Neuronal stem cell (in vitro differentiated cells): ENCODE results near the gene MICAL2.

Experiments
- DNase-seq: peaks from one replicate; pipeline ENCODE4 v3.0.0-alpha.2; 2013; ENCODE audit warnings: low spot score
- H2AFZ ChIP-seq: one replicate; pipeline ENCODE4 v1.6.1; 2013; ENCODE audit warnings: mild to moderate bottlenecking, low read length, inconsistent platforms
- H2AK5ac ChIP-seq: 2 replicates; pipeline ENCODE4 v1.6.1; 2013; ENCODE audit warnings: low read depth, mild to moderate bottlenecking, inconsistent platforms, low read length, moderate library complexity, mixed read lengths
- H2BK120ac ChIP-seq: 2 replicates; pipeline ENCODE4 v1.6.1; 2013; ENCODE audit warnings: low read depth, mild to moderate bottlenecking, inconsistent platforms, low read length, moderate library complexity, mixed read lengths
- H2BK12ac ChIP-seq: one replicate; pipeline ENCODE4 v1.6.1; 2013; ENCODE audit warnings: low read length, inconsistent platforms
- H2BK15ac ChIP-seq: 2 replicates; pipeline ENCODE4 v1.6.1; 2013; ENCODE audit warnings: mild to moderate bottlenecking, low read length, inconsistent platforms, mixed read lengths
- H2BK5ac ChIP-seq: one replicate; pipeline ENCODE4 v1.6.1; 2013; ENCODE audit warnings: inconsistent platforms, mild to moderate bottlenecking, low read length, moderate library complexity
- H3K14ac ChIP-seq: one replicate; pipeline ENCODE4 v1.6.1; 2013; ENCODE audit warnings: low read length, inconsistent platforms
- H3K18ac ChIP-seq: 2 replicates; pipeline ENCODE4 v1.6.1; 2013; ENCODE audit warnings: low read length, inconsistent platforms
- H3K23ac ChIP-seq: 2 replicates; pipeline ENCODE4 v1.6.1; 2013; ENCODE audit warnings: low read depth, mild to moderate bottlenecking, mixed read lengths, low read length, inconsistent platforms; ENCODE audit not compliant: poor library complexity
- H3K27ac ChIP-seq: replicated peaks from 3 replicates; pipeline ENCODE4 v1.5.1; 2013; ENCODE audit warnings: low read length, inconsistent platforms
- H3K27me3 ChIP-seq, 3 experiments: 2 replicates each; pipeline ENCODE4 v1.6.1; 2013; ENCODE audit warnings: low read length in 3 of 3, mild to moderate bottlenecking in 2 of 3, inconsistent platforms in 1 of 3, low read depth in 1 of 3, mixed read lengths in 1 of 3, moderate library complexity in 1 of 3; ENCODE audit not compliant: control insufficient read depth in 3 of 3, insufficient read depth in 3 of 3
- H3K36me3 ChIP-seq, 2 donors: replicated peaks in 1 of 2; 2 replicates each; pipeline ENCODE4 v1.6.1; 2013; ENCODE audit warnings: low read length in 2 of 2; ENCODE audit not compliant: control insufficient read depth in 2 of 2, insufficient read depth in 2 of 2
- H3K4ac ChIP-seq: 2 replicates; pipeline ENCODE4 v1.6.1; 2013; ENCODE audit warnings: inconsistent platforms, mild to moderate bottlenecking, low read length, moderate library complexity
- H3K4me1 ChIP-seq, 2 donors: 1 replicate in 1 of 2; 2 replicates in 1 of 2; pipeline ENCODE4 v1.6.1; 2013; ENCODE audit warnings: low read length in 2 of 2, low read depth in 1 of 2; ENCODE audit not compliant: control insufficient read depth in 2 of 2, insufficient read depth in 1 of 2
- H3K4me2 ChIP-seq: one replicate; pipeline ENCODE4 v1.6.1; 2013; ENCODE audit warnings: mild to moderate bottlenecking, low read length, inconsistent platforms; ENCODE audit not compliant: insufficient read depth, poor library complexity, severe bottlenecking
- H3K4me3 ChIP-seq, 2 donors: 2 replicates each; pipeline ENCODE4 v1.5.1; 2013; ENCODE audit warnings: low read length in 2 of 2, mild to moderate bottlenecking in 2 of 2, inconsistent platforms in 1 of 2, moderate library complexity in 1 of 2
- H3K79me1 ChIP-seq: one replicate; pipeline ENCODE4 v1.6.1; 2013; ENCODE audit warnings: low read depth, mild to moderate bottlenecking, inconsistent platforms, low read length, moderate library complexity
- H3K9ac ChIP-seq: one replicate; pipeline ENCODE4 v1.6.1; 2013; ENCODE audit warnings: mild to moderate bottlenecking, low read depth, low read length, inconsistent platforms; ENCODE audit not compliant: poor library complexity
- H3K9me3 ChIP-seq, 2 donors: replicated peaks in 1 of 2; 2 replicates each; pipeline versions ENCODE3 to v1.6.1; 2013; ENCODE audit warnings: low read length in 2 of 2, mild to moderate bottlenecking in 2 of 2, inconsistent platforms in 1 of 2, low read depth in 1 of 2, mixed read lengths in 1 of 2, moderate library complexity in 1 of 2; ENCODE audit not compliant: control insufficient read depth in 2 of 2, insufficient read depth in 1 of 2
- H4K8ac ChIP-seq: one replicate; pipeline ENCODE4 v1.6.1; 2013; ENCODE audit warnings: low read depth, mild to moderate bottlenecking, inconsistent platforms, low read length, moderate library complexity
- H4K91ac ChIP-seq: one replicate; pipeline ENCODE4 v1.6.1; 2013; ENCODE audit warnings: low read length, low read depth, mild to moderate bottlenecking, inconsistent platforms; ENCODE audit not compliant: poor library complexity
- WGBS, 2 donors: extraction: QIAGEN DNeasy Blood & Tissue Kit; methylation state at CpG; one replicate each; pipeline ENCODE4 v1.1.7; 2013; ENCODE audit warnings: missing lambda C conversion rate in 2 of 2, mixed read lengths in 1 of 2; ENCODE audit not compliant: insufficient read length in 2 of 2, insufficient replicate concordance in 1 of 2; ENCODE audit errors: extremely low coverage in 2 of 2; 5-methylcytosine and 5-hydroxymethylcytosine counted together

Gene MICAL2

GRCh38 chr11:12101318-12101717, 9.1 kb upstream of the MICAL2 start:
- H3K18ac ChIP-seq = no peak overlapping the region
- no peak overlapping the region for H3K23ac ChIP-seq
- H2BK5ac ChIP-seq = no peak overlapping the region
- no peak overlapping the region for H2BK12ac ChIP-seq
- H3K9ac ChIP-seq = no peak overlapping the region
- no peak overlapping the region for H3K4me3 ChIP-seq
- no peak overlapping the region for H3K4me2 ChIP-seq
- H3K27ac ChIP-seq = no peak overlapping the region
- DNase-seq = no peak
- peaks cover 0 to 59% (median 0%) of the 10 kb centered on the region in 3 experiments for H3K27me3 ChIP-seq
- H3K79me1 ChIP-seq = no peaks in the 10 kb centered on the region
- WGBS, 2 donors = no CpG with 5 or more reads among the region's 1 CpG
- H2BK120ac ChIP-seq = no peak overlapping the region
- H2BK15ac ChIP-seq = no peak overlapping the region
- H3K9me3 ChIP-seq = no peaks in the 10 kb centered on the region
- H3K14ac ChIP-seq = no peak overlapping the region
- no peak overlapping the region for H4K8ac ChIP-seq
- H3K4ac ChIP-seq = no peak overlapping the region
- no peak overlapping the region for H2AFZ ChIP-seq
- H4K91ac ChIP-seq = no peak overlapping the region
- H3K36me3 ChIP-seq = no peaks in the 10 kb centered on the region
- peaks cover 0 to 1% of the 10 kb centered on the region in 2 donors for H3K4me1 ChIP-seq
- H2AK5ac ChIP-seq = no peak overlapping the region

DNA sequence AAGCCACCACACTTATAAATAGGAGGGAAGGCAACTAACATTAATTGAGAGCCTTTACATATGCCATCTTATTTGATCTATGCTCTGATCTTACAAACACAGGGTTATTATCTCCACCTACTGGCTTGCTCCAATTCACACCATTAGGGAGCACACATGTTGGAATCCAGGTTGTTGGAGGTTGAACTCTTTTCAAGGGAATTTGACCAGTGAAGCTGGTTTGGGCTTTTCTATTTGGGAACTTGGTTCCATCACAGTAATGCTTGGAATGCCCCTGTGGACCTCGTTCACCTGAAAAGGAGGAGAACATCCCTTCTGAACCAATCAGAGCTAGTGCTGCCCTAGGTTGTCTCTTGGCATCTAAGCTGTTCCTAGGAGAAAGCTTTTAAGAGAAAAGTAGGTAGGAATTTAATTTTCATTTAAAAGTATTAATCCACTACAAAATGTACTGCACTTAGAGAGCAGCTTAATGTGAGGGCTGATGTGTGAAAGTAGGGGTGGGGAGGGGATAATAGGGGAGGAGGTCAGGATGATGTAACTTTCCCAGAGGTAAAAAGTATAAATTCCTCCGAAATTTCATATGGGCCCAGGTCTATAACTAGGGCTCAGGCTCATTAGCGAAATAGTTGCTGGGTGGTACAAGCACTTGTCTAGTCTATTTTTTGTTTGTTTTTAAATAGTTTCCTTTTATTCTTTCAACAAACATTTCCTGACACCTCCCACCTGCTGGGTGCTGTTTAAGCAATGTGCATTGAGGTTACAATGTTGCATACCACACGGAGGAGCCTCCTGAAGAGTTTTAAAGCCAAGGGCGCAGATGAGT, 7.6 kb upstream of the MICAL2 start:
- H3K4me2 ChIP-seq = no peak overlapping the region
- no peak overlapping the region for H2BK5ac ChIP-seq
- no peaks in the 10 kb centered on the region for H3K79me1 ChIP-seq
- H2BK120ac ChIP-seq = no peak overlapping the region
- H4K91ac ChIP-seq = no peak overlapping the region
- H2BK12ac ChIP-seq = no peak overlapping the region
- H3K36me3 ChIP-seq = no peaks in the 10 kb centered on the region
- no peak overlapping the region for H3K23ac ChIP-seq
- H3K4ac ChIP-seq = no peak overlapping the region
- peaks cover 0 to 1% of the 10 kb centered on the region in 2 donors for H3K4me1 ChIP-seq
- no peak overlapping the region for H3K4me3 ChIP-seq
- no peak overlapping the region for H4K8ac ChIP-seq
- no peak overlapping the region for H2BK15ac ChIP-seq
- H3K27me3 ChIP-seq = peaks cover 0 to 66% (median 0%) of the 10 kb centered on the region in 3 experiments
- no peak overlapping the region for H2AFZ ChIP-seq
- H2AK5ac ChIP-seq = no peak overlapping the region
- no peak overlapping the region for H3K14ac ChIP-seq
- no peaks in the 10 kb centered on the region for H3K9me3 ChIP-seq
- DNase-seq = no peak
- H3K9ac ChIP-seq = no peak overlapping the region
- no peak overlapping the region for H3K18ac ChIP-seq
- no peak overlapping the region for H3K27ac ChIP-seq
- WGBS, 2 donors = no CpG with 5 or more reads among the region's 5 CpGs

- H3K23ac ChIP-seq = no peak overlapping the region
- no peaks in the 10 kb centered on the region for H3K9me3 ChIP-seq
- DNase-seq = no peak
- no peak overlapping the region for H2BK12ac ChIP-seq
- no peak overlapping the region for H2BK5ac ChIP-seq
- H2BK120ac ChIP-seq = no peak overlapping the region
- WGBS, 2 donors = no CpG with 5 or more reads among the region's 7 CpGs
- H2AK5ac ChIP-seq = no peak overlapping the region
- peaks cover 0 to 1% of the 10 kb centered on the region in 2 donors for H3K4me1 ChIP-seq
- H3K27ac ChIP-seq = no peak overlapping the region
- peak overlapping the region in 1 of 2 donors; percentile 32 for H3K4me3 ChIP-seq
- no peak overlapping the region for H4K8ac ChIP-seq
- H3K4ac ChIP-seq = no peak overlapping the region
- H3K36me3 ChIP-seq = no peaks in the 10 kb centered on the region
- H3K18ac ChIP-seq = no peak overlapping the region
- H3K79me1 ChIP-seq = no peaks in the 10 kb centered on the region
- no peak overlapping the region for H2AFZ ChIP-seq
- H3K14ac ChIP-seq = no peak overlapping the region
- H4K91ac ChIP-seq = no peak overlapping the region
- H3K27me3 ChIP-seq = peaks cover 0 to 72% (median 0%) of the 10 kb centered on the region in 3 experiments
- no peak overlapping the region for H2BK15ac ChIP-seq
- no peak overlapping the region for H3K4me2 ChIP-seq
- H3K9ac ChIP-seq = no peak overlapping the region
Observed at GRCh38 chr11:12103411-12104225, 6.8 kb upstream of the MICAL2 start.

DNA sequence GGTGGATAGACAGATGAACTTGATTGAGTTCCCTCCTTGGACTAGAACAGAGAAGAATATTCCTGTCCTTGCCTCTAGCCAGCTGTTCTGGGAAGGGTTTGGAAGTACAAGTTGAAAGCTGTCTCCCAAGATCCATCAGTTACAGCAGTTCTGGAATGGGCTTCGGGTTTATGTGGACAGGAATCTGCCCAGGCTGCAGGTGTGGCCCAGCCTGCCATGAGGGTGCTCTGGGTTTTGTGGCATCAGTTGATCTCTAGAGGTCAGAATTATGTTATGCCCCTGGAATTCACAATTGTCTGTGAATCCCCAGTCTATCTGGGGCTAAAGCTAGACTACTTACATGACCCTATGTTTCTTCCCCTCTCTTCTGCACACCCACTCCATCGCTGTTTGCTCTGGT, 4.9 kb upstream of the MICAL2 start:
- H4K8ac ChIP-seq = no peak overlapping the region
- no CpG with 5 or more reads among the region's 2 CpGs for WGBS, 2 donors

More for the DNA sequence above, 4.9 kb upstream of the MICAL2 start:
- Histone ChIP-seq H2BK120ac (no peak overlapping the region), H3K4me3 (no peak overlapping the region), H3K4me1 (peaks cover 4 to 5% of the 10 kb centered on the region in 2 donors), H3K27me3 (peaks cover 0 to 86% (median 7%) of the 10 kb centered on the region in 3 experiments), H2AFZ (no peak overlapping the region), H3K14ac (no peak overlapping the region), H2BK5ac (no peak overlapping the region), H3K9me3 (no peaks in the 10 kb centered on the region), H3K4ac (no peak overlapping the region), H3K9ac (no peak overlapping the region), H3K27ac (no peak overlapping the region), H3K36me3 (no peaks in the 10 kb centered on the region), H3K23ac (no peak overlapping the region), H3K4me2 (no peak overlapping the region), H2AK5ac (no peak overlapping the region), H3K79me1 (no peaks in the 10 kb centered on the region), H2BK15ac (no peak overlapping the region), H2BK12ac (no peak overlapping the region), H4K91ac (no peak overlapping the region), H3K18ac (no peak overlapping the region)
- DNase-seq = no peak
